Measurements from ENCODE around the gene PON2. TPM values are rescaled to one million over a fixed set of nuclear protein-coding genes. Genes with fewer than 3 reads are reported as not detected.

Gene PON2
- total and polyA plus RNA-seq, 2 of the 13 experiments (the other 11 are each of a cell fraction or from before 2014, with no cell fraction given), result 202 to 217 TPM

DNA sequence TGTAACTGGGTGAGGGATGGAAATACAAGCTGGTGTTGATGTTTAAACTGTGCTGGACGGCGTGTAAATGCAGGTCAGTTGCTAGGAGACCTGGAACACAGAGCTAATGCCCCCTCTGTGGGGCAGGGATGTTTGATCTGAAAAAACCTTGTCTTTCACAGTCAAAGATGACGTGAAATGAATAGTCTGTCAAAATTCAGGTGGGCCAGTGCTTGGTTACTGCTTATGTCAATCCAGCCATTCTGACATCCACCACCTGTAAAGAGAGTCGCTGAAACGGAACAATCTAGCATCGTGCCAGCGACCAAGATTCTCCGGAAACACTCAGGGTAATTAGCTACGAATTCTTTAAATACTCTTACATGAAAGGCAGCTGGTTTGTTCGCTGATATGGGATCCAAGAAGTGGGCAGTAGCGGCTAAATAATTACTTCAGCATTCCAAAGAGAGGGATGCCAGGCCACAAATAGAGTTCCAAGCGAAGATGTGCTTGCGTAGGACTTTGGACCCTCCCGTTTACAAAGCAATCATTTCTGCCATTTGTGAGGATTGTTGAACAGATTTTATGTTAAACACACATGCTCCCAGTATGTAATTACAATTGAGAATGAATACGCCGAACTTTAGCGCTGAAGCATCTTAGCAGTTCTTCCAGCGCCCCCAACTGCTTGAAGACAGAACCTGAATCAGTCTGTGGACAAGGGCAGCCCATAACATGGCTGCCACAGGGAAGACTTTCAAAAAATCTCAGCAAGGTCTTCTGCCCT lies 43.6 kb upstream of the PON2 start (continued):
- TF ChIP-seq, protein P1, sequence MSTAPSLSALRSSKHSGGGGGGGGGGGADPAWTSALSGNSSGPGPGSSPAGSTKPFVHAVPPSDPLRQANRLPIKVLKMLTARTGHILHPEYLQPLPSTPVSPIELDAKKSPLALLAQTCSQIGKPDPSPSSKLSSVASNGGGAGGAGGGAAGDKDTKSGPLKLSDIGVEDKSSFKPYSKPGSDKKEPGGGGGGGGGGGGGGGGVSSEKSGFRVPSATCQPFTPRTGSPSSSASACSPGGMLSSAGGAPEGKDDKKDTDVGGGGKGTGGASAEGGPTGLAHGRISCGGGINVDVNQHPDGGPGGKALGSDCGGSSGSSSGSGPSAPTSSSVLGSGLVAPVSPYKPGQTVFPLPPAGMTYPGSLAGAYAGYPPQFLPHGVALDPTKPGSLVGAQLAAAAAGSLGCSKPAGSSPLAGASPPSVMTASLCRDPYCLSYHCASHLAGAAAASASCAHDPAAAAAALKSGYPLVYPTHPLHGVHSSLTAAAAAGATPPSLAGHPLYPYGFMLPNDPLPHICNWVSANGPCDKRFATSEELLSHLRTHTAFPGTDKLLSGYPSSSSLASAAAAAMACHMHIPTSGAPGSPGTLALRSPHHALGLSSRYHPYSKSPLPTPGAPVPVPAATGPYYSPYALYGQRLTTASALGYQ (CRISPR knock-in tag; IDR thresholded peaks at IDR 0.05), result 0 out of 2 replicates have a peak, but pooled peaks have one; percentile 58
- no peak for TF ChIP-seq PRMT3 (CRISPR knock-in tag; IDR thresholded peaks at IDR 0.05; ENCODE audit: borderline replicate concordance, low read depth)
- TF ChIP-seq TOPORS (CRISPR knock-in tag; IDR thresholded peaks at IDR 0.05), result no peak
- TF ChIP-seq CREM (IDR thresholded peaks at IDR 0.05), result no peak
- no peak for TF ChIP-seq CREM (CRISPR knock-in tag; IDR thresholded peaks at IDR 0.05)
- no peak for TF ChIP-seq ZNF251 (CRISPR knock-in tag; IDR thresholded peaks at IDR 0.05)
- no peak for TF ChIP-seq ZNF672 (CRISPR knock-in tag; IDR thresholded peaks at IDR 0.05)
- no peak for TF ChIP-seq ZNF557 (CRISPR knock-in tag; IDR thresholded peaks at IDR 0.05)
- no peak for TF ChIP-seq ZNF558 (CRISPR knock-in tag; IDR thresholded peaks at IDR 0.05; ENCODE audit: borderline replicate concordance)
- TF ChIP-seq, protein P2, sequence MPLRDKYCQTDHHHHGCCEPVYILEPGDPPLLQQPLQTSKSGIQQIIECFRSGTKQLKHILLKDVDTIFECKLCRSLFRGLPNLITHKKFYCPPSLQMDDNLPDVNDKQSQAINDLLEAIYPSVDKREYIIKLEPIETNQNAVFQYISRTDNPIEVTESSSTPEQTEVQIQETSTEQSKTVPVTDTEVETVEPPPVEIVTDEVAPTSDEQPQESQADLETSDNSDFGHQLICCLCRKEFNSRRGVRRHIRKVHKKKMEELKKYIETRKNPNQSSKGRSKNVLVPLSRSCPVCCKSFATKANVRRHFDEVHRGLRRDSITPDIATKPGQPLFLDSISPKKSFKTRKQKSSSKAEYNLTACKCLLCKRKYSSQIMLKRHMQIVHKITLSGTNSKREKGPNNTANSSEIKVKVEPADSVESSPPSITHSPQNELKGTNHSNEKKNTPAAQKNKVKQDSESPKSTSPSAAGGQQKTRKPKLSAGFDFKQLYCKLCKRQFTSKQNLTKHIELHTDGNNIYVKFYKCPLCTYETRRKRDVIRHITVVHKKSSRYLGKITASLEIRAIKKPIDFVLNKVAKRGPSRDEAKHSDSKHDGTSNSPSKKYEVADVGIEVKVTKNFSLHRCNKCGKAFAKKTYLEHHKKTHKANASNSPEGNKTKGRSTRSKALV (CRISPR knock-in tag; IDR thresholded peaks at IDR 0.05), result no peak
- TF ChIP-seq KLF11 (CRISPR knock-in tag; IDR thresholded peaks at IDR 0.05), result no peak
- TF ChIP-seq HOXA5 (CRISPR knock-in tag; IDR thresholded peaks at IDR 0.05), result no peak
- TF ChIP-seq FOXP1 (IDR thresholded peaks at IDR 0.05), result no peak
- no peak for TF ChIP-seq FOXP1 (CRISPR knock-in tag; IDR thresholded peaks at IDR 0.05)
- peak; percentile 25; the same call in 1 of the 2 replicates for TF ChIP-seq KMT2B (CRISPR knock-in tag; IDR thresholded peaks at IDR 0.05)
- TF ChIP-seq FOXC1 (CRISPR knock-in tag; IDR thresholded peaks at IDR 0.05; ENCODE audit: borderline replicate concordance), result no peak; the same call in 1 of the 2 replicates
- no peak for TF ChIP-seq IKZF4 (CRISPR knock-in tag; IDR thresholded peaks at IDR 0.05; ENCODE audit: borderline replicate concordance, low read depth, not compliant biosample characterization)
- TF ChIP-seq SRSF4 (IDR thresholded peaks at IDR 0.05; ENCODE audit: low read depth, low read length, poor library complexity, severe bottlenecking), result no peak
- no peak for TF ChIP-seq HDAC2 (CRISPR knock-in tag; IDR thresholded peaks at IDR 0.05)
- TF ChIP-seq NPAS2 (CRISPR knock-in tag; IDR thresholded peaks at IDR 0.05; ENCODE audit: borderline replicate concordance), result no peak
- TF ChIP-seq ZKSCAN8 (CRISPR knock-in tag; IDR thresholded peaks at IDR 0.05; ENCODE audit: borderline replicate concordance), result 0 out of 2 replicates have a peak, but pooled peaks have one; percentile 16
- no peak for TF ChIP-seq HNRNPUL1 (IDR thresholded peaks at IDR 0.05; ENCODE audit: low read depth, low read length)
- no peak; the same call in 1 of the 2 replicates for TF ChIP-seq ZNF547 (CRISPR knock-in tag; IDR thresholded peaks at IDR 0.05)
- TF ChIP-seq ZNF782 (CRISPR knock-in tag; IDR thresholded peaks at IDR 0.05; ENCODE audit: borderline replicate concordance), result no peak
- no peak for TF ChIP-seq HDAC6 (IDR thresholded peaks at IDR 0.05; ENCODE audit: low read depth, low read length)
- no peak for TF ChIP-seq ZNF572 (CRISPR knock-in tag; IDR thresholded peaks at IDR 0.05)
- TF ChIP-seq PPARG (CRISPR knock-in tag; conservative IDR thresholded peaks at IDR 0.05), result no peak
- TF ChIP-seq CHD4 (IDR thresholded peaks at IDR 0.05; ENCODE audit: borderline replicate concordance, low read length), result peak; percentile 66; the same call in 1 of the 2 replicates

All from HepG2 (cell line).